Breast epithelium (tissue), 4 donors: Measurements from ENCODE around the gene CFAP251. TPM values are rescaled to one million over a fixed set of nuclear protein-coding genes. Genes with fewer than 3 reads are reported as not detected.

Experiments used
- DNase-seq, 2 donors: peaks; one replicate each; pipeline ENCODE4 v3.0.0-alpha.2; 2019; ENCODE audit warnings: low spot score in 2 of 2
- H3K27ac ChIP-seq, 2 donors: fragments of 200-600 bp; sonication (generic) in 1 of 2; one replicate each; pipeline ENCODE4 v1.5.1; 2016 to 2019; ENCODE audit warnings: mild to moderate bottlenecking in 1 of 2
- H3K27me3 ChIP-seq, 2 donors: fragments of 200-600 bp; sonication (generic) in 1 of 2; one replicate each; pipeline versions ENCODE4 v1.5.1 to v1.6.0; 2017 to 2019; ENCODE audit warnings: control low read depth in 1 of 2, mild to moderate bottlenecking in 1 of 2
- H3K36me3 ChIP-seq: fragments of 200-600 bp; one replicate; pipeline ENCODE4 v1.5.1; 2019
- H3K4me1 ChIP-seq, 2 donors: fragments of 200-600 bp; sonication (generic); one replicate each; pipeline ENCODE4 v1.5.1; 2016 to 2019; ENCODE audit warnings: control low read depth in 1 of 2
- H3K4me3 ChIP-seq, 3 donors: fragments of 200-600 bp; sonication (generic); 1 replicate in 2 of 3; 2 replicates in 1 of 3; pipeline ENCODE4 v1.5.1; 2016 to 2019; ENCODE audit warnings: mild to moderate bottlenecking in 3 of 3, moderate library complexity in 2 of 3
- H3K9me3 ChIP-seq, 2 donors: fragments of 200-600 bp; sonication (generic) in 1 of 2; one replicate each; pipeline ENCODE4 v1.5.1; 2016 to 2019; ENCODE audit warnings: control low read depth in 1 of 2
- POLR2A ChIP-seq: fragments of 450-650 bp; IDR thresholded peaks from one replicate; pipeline ENCODE4 v1.6.1; 2016; ENCODE audit warnings: antibody characterized with exemption, mild to moderate bottlenecking, moderate library complexity
- POLR2AphosphoS5 ChIP-seq, 3 donors: sonication (generic); formaldehyde crosslinking; IDR thresholded peaks; one replicate each; pipeline ENCODE4 v1.6.1; 2017; ENCODE audit warnings: antibody characterized with exemption in 3 of 3
- intact Hi-C: fragments of 100-400 bp; cut with DNase I; formaldehyde crosslinking; loops from one replicate; pipeline ENCODE4 v1.15.1; 2023; ENCODE audit warnings: low total_unique reads
- total RNA-seq, 3 donors: library from RNA; depleted of rRNA; stranded (reverse); fragments of >200 nt; gene quantifications; one replicate each; pipeline ENCODE4 v1.1.0, GENCODE V29; 2016
- TF ChIP-seq, protein P1 (sequence below), 3 donors: fragments of 450-650 bp; IDR thresholded peaks; one replicate each; pipeline ENCODE4 v1.5.1; 2016 to 2017; ENCODE audit warnings: antibody characterized with exemption in 3 of 3, mild to moderate bottlenecking in 3 of 3, moderate library complexity in 3 of 3

CFAP251 gene
- total RNA-seq, 3 donors from 2014 or later, result 4.8 to 8.2 (median 6.7) TPM

GRCh38 chr12:122009741-122010140 is 91.3 kb downstream of the CFAP251 start:
- Histone ChIP-seq H3K27ac (no peak overlapping the region), H3K4me1 (no peaks in the 10 kb centered on the region), H3K4me3 (no peak overlapping the region), H3K9me3 (no peaks in the 10 kb centered on the region), H3K27me3 (no peaks in the 10 kb centered on the region), H3K36me3 (no peaks in the 10 kb centered on the region)
- no peak for DNase-seq
- TF ChIP-seq, protein P1, sequence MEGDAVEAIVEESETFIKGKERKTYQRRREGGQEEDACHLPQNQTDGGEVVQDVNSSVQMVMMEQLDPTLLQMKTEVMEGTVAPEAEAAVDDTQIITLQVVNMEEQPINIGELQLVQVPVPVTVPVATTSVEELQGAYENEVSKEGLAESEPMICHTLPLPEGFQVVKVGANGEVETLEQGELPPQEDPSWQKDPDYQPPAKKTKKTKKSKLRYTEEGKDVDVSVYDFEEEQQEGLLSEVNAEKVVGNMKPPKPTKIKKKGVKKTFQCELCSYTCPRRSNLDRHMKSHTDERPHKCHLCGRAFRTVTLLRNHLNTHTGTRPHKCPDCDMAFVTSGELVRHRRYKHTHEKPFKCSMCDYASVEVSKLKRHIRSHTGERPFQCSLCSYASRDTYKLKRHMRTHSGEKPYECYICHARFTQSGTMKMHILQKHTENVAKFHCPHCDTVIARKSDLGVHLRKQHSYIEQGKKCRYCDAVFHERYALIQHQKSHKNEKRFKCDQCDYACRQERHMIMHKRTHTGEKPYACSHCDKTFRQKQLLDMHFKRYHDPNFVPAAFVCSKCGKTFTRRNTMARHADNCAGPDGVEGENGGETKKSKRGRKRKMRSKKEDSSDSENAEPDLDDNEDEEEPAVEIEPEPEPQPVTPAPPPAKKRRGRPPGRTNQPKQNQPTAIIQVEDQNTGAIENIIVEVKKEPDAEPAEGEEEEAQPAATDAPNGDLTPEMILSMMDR (IDR thresholded peaks at IDR 0.05), result no peak
- TF ChIP-seq POLR2AphosphoS5 (IDR thresholded peaks at IDR 0.05) (no peak), POLR2A (no peak)
- intact Hi-C loops, result no loop called here

DNA sequence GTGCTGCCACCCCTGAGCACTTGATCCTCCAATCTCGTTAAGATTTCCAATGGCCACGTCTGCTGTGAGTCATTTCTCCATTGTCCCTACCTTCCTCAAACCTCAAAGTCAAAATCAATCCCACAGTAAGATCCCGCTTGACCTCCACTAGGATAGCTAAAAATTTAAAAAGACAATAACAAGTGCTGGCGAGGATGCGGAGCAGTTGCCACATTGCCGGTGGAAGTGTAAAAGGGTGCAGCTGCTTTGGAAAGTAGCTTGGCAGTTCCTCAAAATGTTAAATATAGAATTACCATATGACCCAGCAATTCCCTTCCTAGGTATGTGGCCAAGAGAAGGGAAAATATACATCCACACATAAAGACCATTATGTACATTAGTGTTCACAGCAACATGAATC is 93.8 kb downstream of the CFAP251 start:
- intact Hi-C loops, result no loop called here
- H3K9me3 ChIP-seq, result no peaks in the 10 kb centered on the region
- no peaks in the 10 kb centered on the region for H3K4me1 ChIP-seq
- no peaks in the 10 kb centered on the region for H3K36me3 ChIP-seq
- no peak overlapping the region for H3K4me3 ChIP-seq
- no peak overlapping the region for H3K27ac ChIP-seq
- DNase-seq, result no peak
- no peaks in the 10 kb centered on the region for H3K27me3 ChIP-seq
- TF ChIP-seq, protein P1 (IDR thresholded peaks at IDR 0.05), result no peak
- TF ChIP-seq POLR2A (no peak), POLR2AphosphoS5 (IDR thresholded peaks at IDR 0.05) (no peak)

GRCh38 chr12:122013136-122013535 is 94.7 kb downstream of the CFAP251 start:
- Histone ChIP-seq H3K4me3 (no peak overlapping the region), H3K4me1 (no peaks in the 10 kb centered on the region), H3K27ac (no peak overlapping the region), H3K27me3 (no peaks in the 10 kb centered on the region), H3K9me3 (no peaks in the 10 kb centered on the region), H3K36me3 (no peaks in the 10 kb centered on the region)
- DNase-seq, result no peak
- intact Hi-C loops, result no loop called here
- TF ChIP-seq, protein P1 (IDR thresholded peaks at IDR 0.05), result no peak
- TF ChIP-seq POLR2A (no peak), POLR2AphosphoS5 (IDR thresholded peaks at IDR 0.05) (no peak)

DNA sequence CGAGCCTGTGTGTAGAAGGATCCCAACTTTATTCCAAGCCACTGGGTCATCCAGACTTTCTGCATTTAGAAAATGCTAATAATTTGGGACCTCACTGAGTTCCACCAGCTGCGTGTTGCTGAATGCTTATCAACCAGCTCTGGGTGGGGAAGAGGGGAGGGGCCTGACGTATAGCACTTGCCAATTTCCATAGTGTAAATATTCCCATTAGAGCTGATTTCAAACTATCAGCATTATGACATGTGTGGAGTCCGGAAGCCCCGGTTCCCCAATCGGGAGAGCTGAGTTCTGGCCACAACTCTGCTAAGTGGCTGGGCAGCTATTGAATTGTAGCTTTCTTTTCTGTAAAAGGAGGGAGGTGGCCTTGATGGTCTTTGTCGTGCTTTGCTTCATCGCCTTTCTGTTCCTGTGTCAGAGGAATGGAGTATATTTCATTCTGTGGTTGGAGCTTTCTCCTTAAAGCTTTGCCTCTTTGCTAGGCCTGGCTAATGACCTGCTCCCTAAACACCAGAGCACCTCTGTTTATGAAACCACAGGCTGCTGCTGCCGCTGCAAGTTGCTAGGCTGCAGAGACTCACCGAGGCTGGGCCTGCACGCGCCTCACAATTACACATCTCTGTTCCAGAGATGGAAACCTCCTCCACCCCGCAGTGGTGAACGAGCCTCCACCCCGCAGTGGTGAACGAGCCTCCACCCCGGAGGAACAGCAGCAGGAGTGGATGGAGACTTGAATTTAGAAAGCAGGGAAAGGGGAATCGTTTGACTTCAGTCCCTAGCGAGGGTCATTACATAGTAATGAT is 95.6 kb downstream of the CFAP251 start:
- intact Hi-C loops, result no loop called here
- TF ChIP-seq, protein P1 (IDR thresholded peaks at IDR 0.05), result no peak
- no peak for TF ChIP-seq POLR2A
- no peak for TF ChIP-seq POLR2AphosphoS5 (IDR thresholded peaks at IDR 0.05)
- Histone ChIP-seq H3K4me1 (no peaks in the 10 kb centered on the region), H3K4me3 (no peak overlapping the region), H3K36me3 (no peaks in the 10 kb centered on the region), H3K27ac (no peak overlapping the region), H3K27me3 (no peaks in the 10 kb centered on the region), H3K9me3 (no peaks in the 10 kb centered on the region)
- no peak for DNase-seq

DNA sequence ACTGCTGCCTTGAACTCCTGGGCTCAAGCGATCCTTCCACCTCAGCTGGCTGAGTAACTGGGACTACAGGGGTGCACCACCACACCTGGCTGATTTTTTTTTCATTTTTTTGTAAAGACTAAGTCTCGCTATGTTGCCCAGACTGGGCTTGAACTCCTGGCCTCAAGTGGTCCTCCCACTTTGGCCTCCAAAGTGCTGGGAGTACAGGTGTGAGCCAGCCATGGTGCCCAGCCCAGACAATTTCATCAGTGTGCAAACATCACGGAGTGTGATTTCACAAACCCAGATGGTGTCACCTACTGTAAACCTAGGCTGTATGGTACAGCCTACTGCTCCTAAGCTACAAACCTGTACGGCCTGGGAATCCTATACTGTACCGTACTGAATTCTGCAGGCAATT is 96.4 kb downstream of the CFAP251 start:
- TF ChIP-seq POLR2A (no peak), POLR2AphosphoS5 (IDR thresholded peaks at IDR 0.05) (no peak)
- TF ChIP-seq, protein P1 (IDR thresholded peaks at IDR 0.05), result no peak
- intact Hi-C loops, result no loop called here
- DNase-seq, result no peak
- Histone ChIP-seq H3K4me1 (no peaks in the 10 kb centered on the region), H3K9me3 (no peaks in the 10 kb centered on the region), H3K4me3 (no peak overlapping the region), H3K27me3 (no peaks in the 10 kb centered on the region), H3K27ac (no peak overlapping the region), H3K36me3 (no peaks in the 10 kb centered on the region)
